22Rv1 (cell line): ENCODE results near the gene ARMC2.

Source experiments
- ZFX ChIP-seq: fragments of 450-650 bp; IDR thresholded peaks from 2 replicates; pipeline ENCODE4 v1.6.1; 2017; ENCODE audit warnings: antibody characterized with exemption, borderline replicate concordance
- TF ChIP-seq, protein P1 (sequence below): fragments of 450-650 bp; IDR thresholded peaks from 2 replicates; pipeline ENCODE4 v1.5.1; 2017; ENCODE audit warnings: mild to moderate bottlenecking

DNA sequence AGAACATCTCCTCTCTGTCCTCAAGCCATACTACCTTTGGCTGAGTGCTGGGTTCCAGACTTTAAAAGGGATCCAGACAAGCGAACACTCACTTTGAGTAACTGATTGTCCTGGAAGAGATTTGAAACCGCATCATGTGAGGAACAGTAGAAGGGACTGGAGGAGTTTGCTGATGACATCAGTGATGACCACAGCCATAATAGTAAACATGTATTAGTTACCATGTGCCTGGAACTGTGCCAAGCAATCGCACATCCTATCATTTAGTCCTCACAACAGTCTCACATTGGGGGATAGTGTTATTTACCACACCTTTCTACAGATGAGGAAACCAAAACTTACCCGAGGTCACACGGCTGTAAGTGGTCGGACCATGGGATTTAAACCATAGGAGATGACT is 39.8 kb downstream of the ARMC2 start:
- TF ChIP-seq, protein P1, sequence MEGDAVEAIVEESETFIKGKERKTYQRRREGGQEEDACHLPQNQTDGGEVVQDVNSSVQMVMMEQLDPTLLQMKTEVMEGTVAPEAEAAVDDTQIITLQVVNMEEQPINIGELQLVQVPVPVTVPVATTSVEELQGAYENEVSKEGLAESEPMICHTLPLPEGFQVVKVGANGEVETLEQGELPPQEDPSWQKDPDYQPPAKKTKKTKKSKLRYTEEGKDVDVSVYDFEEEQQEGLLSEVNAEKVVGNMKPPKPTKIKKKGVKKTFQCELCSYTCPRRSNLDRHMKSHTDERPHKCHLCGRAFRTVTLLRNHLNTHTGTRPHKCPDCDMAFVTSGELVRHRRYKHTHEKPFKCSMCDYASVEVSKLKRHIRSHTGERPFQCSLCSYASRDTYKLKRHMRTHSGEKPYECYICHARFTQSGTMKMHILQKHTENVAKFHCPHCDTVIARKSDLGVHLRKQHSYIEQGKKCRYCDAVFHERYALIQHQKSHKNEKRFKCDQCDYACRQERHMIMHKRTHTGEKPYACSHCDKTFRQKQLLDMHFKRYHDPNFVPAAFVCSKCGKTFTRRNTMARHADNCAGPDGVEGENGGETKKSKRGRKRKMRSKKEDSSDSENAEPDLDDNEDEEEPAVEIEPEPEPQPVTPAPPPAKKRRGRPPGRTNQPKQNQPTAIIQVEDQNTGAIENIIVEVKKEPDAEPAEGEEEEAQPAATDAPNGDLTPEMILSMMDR, result no peak
- TF ChIP-seq ZFX, result no peak
